RCC 7860 (cell line): ENCODE results near the gene GNPNAT1.

Experiments used
- DNase-seq: peaks from one replicate; pipeline ENCODE4 v3.0.0-alpha.2; 2015; ENCODE audit warnings: low spot score
- FAIRE-seq: peaks from 2 replicates; lab custom pipeline; 2012; peaks lifted over from hg19 to GRCh38; lab: Jason Lieb, UNC

Gene GNPNAT1

GRCh38 chr14:52791223-52792096 is at the start of gene GNPNAT1:
TSS of gene GNPNAT1 (minus strand) at chr14:52791607. CDS start at chr14:52784650, 6,957 bp downstream.
- no peak for FAIRE-seq
- peak; percentile 76 for DNase-seq

- no peak for DNase-seq
- FAIRE-seq, result no peak
Measured at GRCh38 chr14:52840877-52841276, 49.5 kb upstream of the GNPNAT1 start.

GRCh38 chr14:52837451-52837850 is 46.0 kb upstream of the GNPNAT1 start:
- DNase-seq (no peak), FAIRE-seq (no peak)

GRCh38 chr14:52836063-52836462 is 44.7 kb upstream of the GNPNAT1 start:
- FAIRE-seq (no peak), DNase-seq (no peak)

- DNase-seq, result peak; percentile 20
Measured at GRCh38 chr14:52835122-52835903, 43.9 kb upstream of the GNPNAT1 start.

GRCh38 chr14:52834440-52834842 is 43.0 kb upstream of the GNPNAT1 start:
- FAIRE-seq, result peak; percentile 8

More at GRCh38 chr14:52835122-52835903, 43.9 kb upstream of the GNPNAT1 start:
- FAIRE-seq, result no peak

GRCh38 chr14:52833891-52834290 is 42.5 kb upstream of the GNPNAT1 start:
- FAIRE-seq (no peak), DNase-seq (no peak)

More at GRCh38 chr14:52834440-52834842, 43.0 kb upstream of the GNPNAT1 start:
- peak; percentile 22 for DNase-seq

GRCh38 chr14:52829527-52830185 is 38.2 kb upstream of the GNPNAT1 start:
- no peak for FAIRE-seq
- no peak for DNase-seq

GRCh38 chr14:52827426-52827825 is 36.0 kb upstream of the GNPNAT1 start:
- DNase-seq (no peak), FAIRE-seq (no peak)

GRCh38 chr14:52825085-52825484 is 33.7 kb upstream of the GNPNAT1 start:
- DNase-seq (no peak), FAIRE-seq (no peak)

- DNase-seq (no peak), FAIRE-seq (no peak)
Measured at GRCh38 chr14:52824462-52824861, 33.1 kb upstream of the GNPNAT1 start.

GRCh38 chr14:52821805-52822250 is 30.4 kb upstream of the GNPNAT1 start:
- DNase-seq (no peak), FAIRE-seq (no peak)

GRCh38 chr14:52808101-52808500 is 16.7 kb upstream of the GNPNAT1 start:
- DNase-seq (no peak), FAIRE-seq (no peak)

- FAIRE-seq (no peak), DNase-seq (no peak)
Measured at GRCh38 chr14:52806115-52806514, 14.7 kb upstream of the GNPNAT1 start.

GRCh38 chr14:52802597-52802996 is 11.2 kb upstream of the GNPNAT1 start:
- FAIRE-seq (no peak), DNase-seq (peak; percentile 46)

GRCh38 chr14:52801014-52801712 is 9.8 kb upstream of the GNPNAT1 start:
- peak; percentile 93 for DNase-seq
- FAIRE-seq, result peak; percentile 82

GRCh38 chr14:52798826-52799225 is 7.4 kb upstream of the GNPNAT1 start:
- DNase-seq, result no peak
- FAIRE-seq, result no peak

- FAIRE-seq (no peak), DNase-seq (no peak)
Measured at GRCh38 chr14:52797653-52798052, 6.2 kb upstream of the GNPNAT1 start.

GRCh38 chr14:52793061-52793460 is 1.7 kb upstream of the GNPNAT1 start:
- no peak for DNase-seq
- FAIRE-seq, result no peak

- no peak for DNase-seq
Measured at GRCh38 chr14:52792097-52792415, 649 bp upstream of the GNPNAT1 start.

More at GRCh38 chr14:52792097-52792415, 649 bp upstream of the GNPNAT1 start:
- FAIRE-seq, result no peak
